OCI-LY7 (cell line): Measurements from ENCODE around the gene EPHA5.

Experiments
- CTCF ChIP-seq: fragments of 200-600 bp; sonication (generic); conservative IDR thresholded peaks from 2 replicates; pipeline ENCODE4 v1.5.1; 2014; ENCODE audit warnings: mild to moderate bottlenecking, antibody characterized with exemption, low read length, moderate library complexity, mixed read lengths
- EZH2phosphoT487 ChIP-seq: fragments of 200-600 bp; sonication (generic); IDR thresholded peaks from 2 replicates; pipeline ENCODE4 v1.6.1; 2018; ENCODE audit warnings: low read depth, borderline replicate concordance, mild to moderate bottlenecking, mixed run types, antibody characterized with exemption, low read length, moderate library complexity, mixed read lengths

- no peak for TF ChIP-seq CTCF
- no peak for TF ChIP-seq EZH2phosphoT487
These were observed 109.1 kb downstream of the EPHA5 start for GRCh38 chr4:65561164-65561563.
